ENCODE data around the gene NRTN.

Gene NRTN

DNA sequence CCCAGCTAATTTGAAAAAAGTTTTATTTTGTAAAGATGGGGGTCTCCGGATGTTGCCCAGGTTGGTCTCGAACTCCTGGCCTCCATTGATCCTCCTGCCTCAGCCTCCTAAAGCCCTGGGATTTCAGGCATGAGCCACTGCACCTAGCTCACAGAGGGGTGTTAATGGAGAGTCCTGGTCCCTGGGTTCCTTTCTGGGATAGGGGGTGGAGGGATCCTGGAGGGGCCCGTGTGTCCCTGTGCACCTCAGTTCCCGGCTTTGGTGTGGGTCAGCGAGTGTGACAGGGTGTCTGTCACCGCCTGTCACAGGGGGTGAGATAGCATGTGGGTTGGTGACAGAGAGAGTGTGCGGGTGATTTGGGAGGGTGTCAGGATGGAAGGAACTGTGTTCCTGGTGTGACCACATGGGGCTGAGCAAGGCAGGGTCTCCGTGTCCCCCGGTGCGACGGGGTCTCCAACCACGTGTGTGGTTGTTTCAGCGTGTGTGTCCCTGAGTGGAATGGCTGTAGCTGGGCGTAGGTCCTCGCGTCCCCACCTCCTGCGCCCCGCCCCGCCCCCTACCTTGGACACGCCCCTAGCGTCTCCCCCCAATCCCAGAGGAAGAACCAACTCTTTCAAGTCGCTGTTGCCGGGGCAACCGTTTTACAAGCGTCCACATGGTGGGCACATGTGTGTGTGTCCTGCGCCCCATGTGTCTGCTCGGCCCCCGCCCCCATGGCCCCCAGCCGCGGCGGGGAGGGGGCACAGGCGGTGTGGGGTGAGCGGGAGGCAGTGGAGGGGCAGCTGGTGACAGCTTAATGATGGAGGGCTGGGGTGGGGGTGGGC, 2.9 kb upstream of the NRTN start:
- TF ChIP-seq, protein P1, sequence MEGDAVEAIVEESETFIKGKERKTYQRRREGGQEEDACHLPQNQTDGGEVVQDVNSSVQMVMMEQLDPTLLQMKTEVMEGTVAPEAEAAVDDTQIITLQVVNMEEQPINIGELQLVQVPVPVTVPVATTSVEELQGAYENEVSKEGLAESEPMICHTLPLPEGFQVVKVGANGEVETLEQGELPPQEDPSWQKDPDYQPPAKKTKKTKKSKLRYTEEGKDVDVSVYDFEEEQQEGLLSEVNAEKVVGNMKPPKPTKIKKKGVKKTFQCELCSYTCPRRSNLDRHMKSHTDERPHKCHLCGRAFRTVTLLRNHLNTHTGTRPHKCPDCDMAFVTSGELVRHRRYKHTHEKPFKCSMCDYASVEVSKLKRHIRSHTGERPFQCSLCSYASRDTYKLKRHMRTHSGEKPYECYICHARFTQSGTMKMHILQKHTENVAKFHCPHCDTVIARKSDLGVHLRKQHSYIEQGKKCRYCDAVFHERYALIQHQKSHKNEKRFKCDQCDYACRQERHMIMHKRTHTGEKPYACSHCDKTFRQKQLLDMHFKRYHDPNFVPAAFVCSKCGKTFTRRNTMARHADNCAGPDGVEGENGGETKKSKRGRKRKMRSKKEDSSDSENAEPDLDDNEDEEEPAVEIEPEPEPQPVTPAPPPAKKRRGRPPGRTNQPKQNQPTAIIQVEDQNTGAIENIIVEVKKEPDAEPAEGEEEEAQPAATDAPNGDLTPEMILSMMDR (IDR thresholded peaks at IDR 0.05; ENCODE audit: extremely low read depth, missing control alignments) = no peak
- DNase-seq (ENCODE audit: low spot score) = no peak

DNA sequence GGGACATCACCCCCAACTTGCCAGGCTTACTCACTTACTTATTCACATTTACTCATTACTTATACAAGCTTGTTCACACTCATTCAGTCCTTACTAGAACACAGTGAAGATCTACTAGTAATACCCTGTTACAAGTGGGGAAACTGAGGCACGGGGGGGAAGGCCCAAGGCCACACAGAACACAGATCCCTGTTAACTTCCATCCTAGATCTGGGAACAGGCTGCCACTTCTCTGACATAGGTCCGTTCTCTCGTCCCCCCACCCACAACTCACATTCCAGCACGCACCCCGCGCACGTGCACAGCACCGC, 1.5 kb upstream of the NRTN start:
- TF ChIP-seq, protein P1 (IDR thresholded peaks at IDR 0.05; ENCODE audit: extremely low read depth, missing control alignments) = no peak
- no peak for DNase-seq (ENCODE audit: low spot score)

DNA sequence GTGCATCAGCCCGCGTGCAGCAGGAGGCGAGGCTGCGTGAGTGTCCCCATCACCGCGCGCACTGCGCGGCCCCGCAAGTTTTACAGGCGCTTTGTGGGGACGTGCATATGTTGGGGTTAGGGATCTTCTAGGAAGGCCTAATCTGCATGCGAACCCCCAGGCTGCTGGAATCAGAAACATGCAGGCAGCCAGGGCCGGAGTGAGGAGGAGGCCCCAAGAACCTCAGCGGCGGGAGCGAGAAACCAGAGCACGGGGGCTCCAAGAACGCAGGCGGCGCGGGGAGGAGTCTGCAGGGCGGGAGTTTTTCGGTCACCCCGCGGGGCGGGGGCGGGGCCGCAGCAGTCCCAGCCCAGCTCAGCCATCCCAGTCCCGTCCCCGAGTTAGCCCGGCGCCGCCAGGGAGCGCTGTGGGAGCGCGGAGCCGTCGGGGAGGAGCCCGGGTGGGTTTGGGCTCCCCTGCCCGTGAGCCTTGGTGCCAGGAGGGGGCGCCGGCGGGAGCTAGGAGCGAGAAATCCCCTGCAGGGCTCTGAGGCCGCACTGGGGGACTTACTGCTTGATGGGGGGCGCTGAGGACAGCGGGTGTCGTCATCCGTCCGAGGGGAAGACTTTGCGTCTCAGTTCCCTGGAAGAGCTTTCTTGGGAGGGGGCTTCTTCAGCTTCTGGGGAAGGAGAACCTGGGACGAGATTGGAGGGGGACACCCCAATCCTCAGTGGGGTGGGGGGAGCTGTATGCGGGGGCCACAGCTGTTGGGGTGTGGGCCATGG, 933 bp upstream of the NRTN start:
- peak; percentile 98 for DNase-seq (ENCODE audit: low spot score)
- TF ChIP-seq, protein P1 (IDR thresholded peaks at IDR 0.05; ENCODE audit: extremely low read depth, missing control alignments) = peak; percentile 92

DNA sequence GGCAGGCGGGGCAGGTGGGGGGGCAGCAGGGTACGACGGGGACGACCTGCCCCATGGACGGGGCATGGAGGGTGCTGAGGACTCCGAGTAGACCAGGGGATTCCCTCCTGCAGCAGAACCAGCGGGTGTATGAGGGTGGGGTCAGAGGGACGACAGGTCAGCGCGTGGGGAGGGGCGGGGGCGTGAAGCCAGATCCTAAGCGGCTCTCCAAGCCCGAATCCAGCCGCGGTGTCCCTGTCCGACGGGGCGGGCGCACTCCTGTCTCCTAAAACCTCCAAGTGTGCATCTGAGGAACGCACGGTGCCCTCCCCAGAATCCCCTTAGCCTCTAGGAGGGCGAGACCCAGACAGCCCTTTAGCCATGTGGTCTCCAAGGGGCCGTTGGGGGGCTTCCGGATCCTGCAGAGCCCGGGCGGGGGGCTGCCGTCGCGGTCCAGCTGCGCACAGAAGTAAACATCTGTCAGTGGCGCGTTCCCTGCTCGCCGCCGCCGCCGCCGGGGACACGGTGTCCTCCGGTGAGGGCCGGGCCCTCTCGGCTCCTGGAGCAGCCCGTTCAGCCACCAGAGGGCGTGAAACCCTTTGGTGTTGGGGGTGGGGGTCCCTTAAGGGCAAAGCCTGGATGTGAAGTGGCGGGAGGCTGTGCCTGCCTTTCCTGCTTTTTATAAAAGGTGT, 730 bp downstream of the NRTN start:
- TF ChIP-seq, protein P1 (IDR thresholded peaks at IDR 0.05; ENCODE audit: extremely low read depth, missing control alignments) = peak; percentile 45
- DNase-seq (ENCODE audit: low spot score) = peak; percentile 80

DNA sequence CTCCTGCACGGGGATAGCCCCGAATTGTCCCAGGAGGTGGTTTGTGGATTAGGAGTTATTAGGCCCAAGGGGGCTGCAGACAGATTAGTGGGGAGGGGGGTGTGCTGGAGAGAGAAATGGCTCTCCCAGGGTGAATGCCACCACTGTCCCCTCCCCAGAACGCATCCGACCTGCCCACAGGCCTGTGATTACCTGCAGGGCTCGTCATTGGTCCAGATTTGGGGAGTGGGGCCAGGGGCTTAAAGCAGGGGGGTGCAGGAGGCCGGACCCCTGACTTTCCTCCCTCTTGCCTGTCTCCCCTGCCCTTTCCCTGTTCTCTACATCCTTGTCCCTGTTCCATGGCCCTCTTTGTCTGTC, 1.2 kb downstream of the NRTN start:
- TF ChIP-seq, protein P1 (IDR thresholded peaks at IDR 0.05; ENCODE audit: extremely low read depth, missing control alignments) = no peak

GRCh38 chr19:5806905-5807304, 2.0 kb downstream of the NRTN start:
- TF ChIP-seq, protein P1 (IDR thresholded peaks at IDR 0.05; ENCODE audit: extremely low read depth, missing control alignments) = no peak

More for the DNA sequence above, 1.2 kb downstream of the NRTN start:
- DNase-seq (ENCODE audit: low spot score) = no peak

More at GRCh38 chr19:5806905-5807304, 2.0 kb downstream of the NRTN start:
- no peak for DNase-seq (ENCODE audit: low spot score)

All from GM20000 (cell line).